HL-60/S4 treated with phorbol 12-myristate 13-acetate at 8.2 ng/mL for 4 days and 3 days (cell line): ENCODE measurements around the gene ARVCF.

Experiments used
- in situ Hi-C: fragments of 300-500 bp; cut with MboI; formaldehyde crosslinking; loops from 2 replicates; pipeline ENCODE4 v1.15.0; 2022; ENCODE audit warnings: low sequenced_read_pairs

ARVCF gene

GRCh38 chr22:20000246-20001081 lies 16.2 kb downstream of the ARVCF start:
- in situ Hi-C loops = no loop called here

DNA sequence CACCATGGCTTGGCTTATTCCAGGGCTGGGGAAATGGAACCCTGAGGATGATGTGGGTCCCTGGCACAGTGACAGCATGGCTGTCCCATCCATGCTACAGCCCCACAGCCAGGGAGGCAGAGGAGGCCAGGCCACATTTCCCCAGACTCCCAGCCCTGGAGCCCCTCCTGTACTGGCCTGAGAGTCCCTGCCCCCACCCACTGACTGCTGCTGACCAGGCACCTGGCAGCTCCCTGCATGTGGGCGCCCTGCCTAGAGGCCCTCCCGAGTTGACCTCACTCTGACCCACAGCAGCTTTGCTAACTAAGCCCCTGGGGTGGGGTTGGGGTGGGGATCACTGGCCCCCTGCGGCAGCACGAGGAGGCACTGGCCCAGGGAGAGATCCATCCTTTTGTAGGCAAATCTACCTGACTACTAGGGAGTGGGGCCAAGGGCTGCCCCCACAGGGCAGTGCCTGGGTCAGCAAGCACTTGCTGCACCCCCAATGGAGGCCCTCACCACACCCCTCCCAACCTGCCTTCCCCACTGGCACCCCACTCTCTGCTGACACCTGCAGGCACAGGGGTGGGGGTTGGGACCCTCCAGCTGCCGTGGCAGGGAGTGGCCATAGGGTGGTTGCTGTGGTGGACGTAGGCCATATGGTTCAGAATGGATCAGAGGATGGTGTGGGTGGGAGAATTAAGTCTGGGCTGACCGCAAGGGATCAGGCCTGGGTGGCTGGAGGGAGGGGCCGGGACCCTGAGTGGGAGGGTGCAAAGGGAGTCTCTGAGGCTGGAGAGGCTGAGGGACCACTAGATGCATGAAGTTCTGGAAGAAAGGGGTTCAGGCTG lies 17.4 kb downstream of the ARVCF start:
- in situ Hi-C loops = no loop called here

GRCh38 chr22:19998232-19998951 lies 18.2 kb downstream of the ARVCF start:
- in situ Hi-C loops = no loop called here

DNA sequence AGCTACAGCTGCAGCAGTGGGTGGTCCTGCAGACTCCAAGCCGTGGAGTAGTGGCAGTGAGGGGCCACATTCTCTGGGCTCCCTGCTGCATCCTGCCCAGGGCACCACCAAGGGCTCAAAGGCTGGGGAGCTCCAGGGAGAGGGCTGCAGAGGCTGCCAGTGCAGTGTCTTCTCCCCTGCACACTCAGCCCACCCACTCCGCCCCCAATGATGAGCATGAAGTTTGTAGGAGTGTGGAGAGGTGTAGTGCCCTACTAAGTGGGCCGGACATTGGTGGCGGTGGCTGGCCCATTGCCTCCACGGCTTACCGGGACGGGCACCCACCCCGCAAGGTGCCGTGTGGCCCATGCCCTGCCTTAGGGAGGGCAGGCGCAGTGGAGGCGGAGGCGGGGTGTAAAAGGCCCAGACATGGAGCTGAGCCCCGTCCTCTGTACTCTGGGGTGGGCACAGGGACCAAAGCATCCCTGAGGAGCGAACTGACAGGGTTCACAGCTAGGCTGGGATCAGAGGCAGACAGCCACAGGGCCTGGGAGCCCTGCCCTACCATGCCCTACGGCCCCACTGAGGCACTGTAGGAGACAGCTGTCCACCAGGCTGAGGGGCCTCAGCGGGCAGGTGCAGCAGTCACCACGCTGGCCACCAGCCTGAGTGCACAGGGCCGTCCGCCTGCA lies 18.9 kb downstream of the ARVCF start:
- in situ Hi-C loops = no loop called here

DNA sequence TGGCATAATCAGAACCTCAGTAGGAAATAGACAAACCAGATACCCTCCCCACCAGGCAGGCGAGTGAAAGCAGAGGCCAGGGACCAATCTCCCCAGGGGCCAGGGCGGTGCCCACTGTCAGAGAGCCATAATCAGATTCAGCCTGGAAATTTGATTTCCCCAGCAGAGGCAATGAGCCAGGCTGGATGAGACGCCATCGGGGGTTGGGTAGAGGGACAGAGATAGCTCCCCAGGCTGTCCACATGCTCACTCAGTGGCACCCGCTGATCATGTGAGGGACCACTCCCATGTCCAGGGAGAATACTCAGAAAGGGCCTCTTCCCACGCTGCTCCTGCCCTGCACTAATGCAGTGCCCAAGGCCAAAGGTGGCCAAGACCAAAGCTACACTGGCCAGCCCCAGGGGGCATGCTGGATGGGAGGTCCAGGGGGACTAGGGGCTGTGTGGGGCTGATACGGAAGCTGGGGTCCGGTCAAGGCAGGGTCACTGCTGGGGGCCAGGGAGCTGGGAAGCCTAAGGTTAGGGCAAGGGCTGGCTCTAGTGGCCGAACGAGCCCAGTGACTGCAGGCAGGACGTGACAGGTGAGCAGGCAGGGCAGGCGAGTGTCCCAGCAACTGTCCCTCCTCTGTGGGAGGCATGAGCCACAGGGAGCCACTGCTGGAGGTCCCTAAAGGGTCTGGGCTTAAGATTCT lies 19.8 kb downstream of the ARVCF start:
- in situ Hi-C loops = no loop called here

DNA sequence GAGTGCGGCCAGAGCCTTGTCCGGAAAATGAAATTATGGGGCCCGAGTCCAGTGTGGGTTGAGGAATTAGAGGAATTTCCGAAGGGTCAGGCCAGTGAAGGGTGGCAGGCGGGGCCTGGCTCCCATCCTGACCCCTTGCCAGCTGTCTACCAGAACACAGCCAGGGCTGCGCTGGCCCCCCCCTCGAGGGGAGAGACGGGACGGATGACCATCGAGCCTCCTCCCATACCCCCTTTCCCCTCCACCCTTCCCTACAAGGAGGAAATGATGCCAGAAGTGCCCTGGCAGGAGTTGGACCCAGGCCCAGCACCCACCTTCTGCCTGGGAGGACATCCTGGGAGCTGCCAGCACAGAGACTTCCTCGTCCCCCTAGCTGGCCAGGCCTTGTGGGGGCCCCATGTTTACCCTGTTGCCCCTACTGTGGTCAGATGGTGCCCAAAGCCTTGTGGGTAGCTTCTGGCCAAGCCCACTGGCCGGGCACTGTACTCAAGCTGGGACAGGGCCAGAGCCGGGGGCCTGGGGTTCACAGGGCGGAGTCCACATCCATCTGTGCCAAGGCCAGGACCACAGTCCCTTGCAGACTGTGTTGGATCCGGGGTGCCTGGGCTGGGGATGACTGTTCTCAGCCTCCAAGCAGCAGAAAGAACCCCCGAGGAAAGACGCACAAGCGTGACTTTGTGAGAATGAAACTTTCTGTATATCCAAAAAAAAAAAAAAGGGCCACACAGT lies 20.8 kb downstream of the ARVCF start:
- in situ Hi-C loops = no loop called here

GRCh38 chr22:19994851-19995610 lies 21.6 kb downstream of the ARVCF start:
- in situ Hi-C loops = no loop called here

DNA sequence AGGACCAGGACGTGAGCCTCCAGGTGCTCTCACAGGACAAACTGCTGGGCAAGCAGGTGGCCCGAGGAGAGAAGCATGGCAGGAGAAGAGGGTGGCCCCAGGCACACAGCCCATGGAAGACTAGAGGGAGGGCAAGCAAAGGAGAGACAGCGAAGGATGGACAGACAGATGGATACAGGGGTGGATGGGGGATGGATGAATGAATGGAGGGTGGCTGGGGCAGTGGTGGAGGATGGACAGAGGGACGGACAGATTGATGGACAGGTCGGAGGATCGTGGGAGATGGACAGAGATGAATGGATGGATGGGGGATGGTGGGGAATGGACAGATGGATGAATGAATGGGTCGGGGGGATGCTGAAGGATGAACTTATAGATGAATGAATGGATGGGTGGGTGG lies 22.7 kb downstream of the ARVCF start:
- in situ Hi-C loops = no loop called here

GRCh38 chr22:19992921-19993355 lies 23.7 kb downstream of the ARVCF start:
- in situ Hi-C loops = no loop called here

DNA sequence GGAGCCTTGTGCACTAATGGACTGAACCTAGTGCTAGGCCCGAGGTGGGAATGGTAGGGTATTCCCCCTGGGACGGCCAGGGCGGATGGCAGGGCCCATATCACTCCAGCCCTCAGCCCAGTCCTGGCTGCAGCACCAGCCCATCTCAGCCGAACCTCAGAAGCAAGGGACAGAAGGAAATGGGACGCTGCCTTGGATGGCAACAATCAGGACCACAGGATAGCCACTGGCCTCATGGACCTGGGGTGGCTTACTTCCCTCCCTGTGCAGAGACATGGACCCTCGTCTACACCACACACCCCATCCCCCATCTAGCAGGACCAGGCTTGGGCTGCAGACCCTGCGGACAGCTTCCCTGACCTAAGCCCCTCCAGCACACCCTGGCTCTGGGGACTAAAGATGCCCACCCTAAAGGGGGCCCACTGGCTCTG lies 24.1 kb downstream of the ARVCF start:
- in situ Hi-C loops = no loop called here

GRCh38 chr22:19991645-19992451 lies 24.8 kb downstream of the ARVCF start:
- in situ Hi-C loops = no loop called here

DNA sequence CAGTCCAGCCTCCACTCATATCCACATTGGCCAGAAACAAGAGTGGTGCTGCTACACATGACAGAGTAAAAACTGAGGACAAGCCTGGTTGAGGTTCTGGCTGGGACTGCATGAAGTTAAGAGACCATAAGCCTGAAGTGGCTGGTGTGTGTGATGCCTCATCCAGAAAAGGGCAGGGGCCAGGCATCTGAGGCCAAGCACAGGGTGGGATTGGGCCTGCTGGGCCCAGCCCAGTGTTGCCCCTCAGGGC lies 25.3 kb downstream of the ARVCF start:
- in situ Hi-C loops = no loop called here

DNA sequence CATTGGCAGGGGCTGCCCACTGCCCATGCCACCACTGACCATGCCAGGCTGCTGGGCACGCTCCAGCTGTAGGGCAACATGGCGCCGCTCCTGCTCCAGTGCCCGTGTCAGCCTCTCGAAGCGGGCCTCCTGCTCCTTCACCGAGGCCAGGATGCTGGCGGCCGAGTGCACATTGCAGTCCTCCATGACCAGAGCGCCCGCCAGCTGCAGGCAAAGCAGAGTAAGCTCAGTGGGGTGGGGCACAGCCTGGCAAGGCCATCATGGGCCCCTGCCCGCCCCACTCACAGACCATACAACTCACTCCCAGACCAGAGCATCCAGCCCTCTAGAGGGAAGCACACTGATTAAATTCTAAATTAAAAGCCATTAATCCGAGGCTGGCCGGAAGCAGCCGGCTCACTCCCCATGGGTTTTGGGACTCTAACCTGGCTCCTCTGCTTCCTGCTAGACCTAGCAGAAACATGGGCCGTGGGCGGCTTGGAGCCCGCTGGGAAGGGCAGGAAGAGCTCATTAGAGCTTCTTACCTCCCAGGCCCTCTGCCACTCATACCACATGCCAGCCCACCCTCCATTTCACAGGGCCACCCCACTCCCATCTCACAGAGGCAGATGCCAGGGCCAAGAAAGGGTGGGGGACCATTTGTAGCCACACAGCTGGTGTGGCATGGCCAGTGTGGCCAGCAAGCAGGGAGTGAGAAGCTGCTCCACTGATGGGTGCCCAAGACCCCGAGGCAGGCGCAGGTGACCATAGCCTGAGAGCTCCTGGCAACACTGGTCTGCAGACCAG lies 25.8 kb downstream of the ARVCF start:
- in situ Hi-C loops = no loop called here

DNA sequence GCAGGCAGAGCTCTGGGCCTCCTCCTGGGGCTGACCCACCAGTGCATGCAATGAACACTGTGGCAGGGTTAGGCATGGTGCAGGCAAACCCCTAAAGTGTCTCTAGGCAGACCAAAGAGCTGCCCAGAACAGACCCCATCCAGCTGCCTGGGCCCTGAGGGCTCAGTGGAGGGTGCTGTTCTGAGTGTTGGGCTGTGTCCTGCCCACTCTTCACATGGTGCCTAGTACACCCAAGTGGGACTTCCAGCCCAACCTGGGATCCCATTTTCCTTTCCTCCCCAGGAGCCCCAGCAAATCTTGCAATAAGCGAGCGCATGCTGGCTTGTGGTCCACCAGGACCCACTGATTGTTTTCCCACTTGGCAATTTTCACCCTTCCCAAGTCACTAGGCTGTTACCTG lies 26.4 kb downstream of the ARVCF start:
- in situ Hi-C loops = no loop called here

- in situ Hi-C loops = no loop called here
Measured at GRCh38 chr22:19989725-19990067, 26.9 kb downstream of the ARVCF start.

GRCh38 chr22:19988965-19989724 lies 27.5 kb downstream of the ARVCF start:
- in situ Hi-C loops = no loop called here

GRCh38 chr22:19988331-19988808 lies 28.3 kb downstream of the ARVCF start:
- in situ Hi-C loops = no loop called here
